GM12872 (cell line): ENCODE data around the gene GPR83.

Source experiments
- TF ChIP-seq, protein P1 (sequence below): IDR thresholded peaks from 3 replicates; pipeline ENCODE4 v1.5.1; 2011; ENCODE audit warnings: low read depth, mild to moderate bottlenecking, low read length, moderate library complexity; ENCODE audit not compliant: insufficient read depth

Gene GPR83

DNA sequence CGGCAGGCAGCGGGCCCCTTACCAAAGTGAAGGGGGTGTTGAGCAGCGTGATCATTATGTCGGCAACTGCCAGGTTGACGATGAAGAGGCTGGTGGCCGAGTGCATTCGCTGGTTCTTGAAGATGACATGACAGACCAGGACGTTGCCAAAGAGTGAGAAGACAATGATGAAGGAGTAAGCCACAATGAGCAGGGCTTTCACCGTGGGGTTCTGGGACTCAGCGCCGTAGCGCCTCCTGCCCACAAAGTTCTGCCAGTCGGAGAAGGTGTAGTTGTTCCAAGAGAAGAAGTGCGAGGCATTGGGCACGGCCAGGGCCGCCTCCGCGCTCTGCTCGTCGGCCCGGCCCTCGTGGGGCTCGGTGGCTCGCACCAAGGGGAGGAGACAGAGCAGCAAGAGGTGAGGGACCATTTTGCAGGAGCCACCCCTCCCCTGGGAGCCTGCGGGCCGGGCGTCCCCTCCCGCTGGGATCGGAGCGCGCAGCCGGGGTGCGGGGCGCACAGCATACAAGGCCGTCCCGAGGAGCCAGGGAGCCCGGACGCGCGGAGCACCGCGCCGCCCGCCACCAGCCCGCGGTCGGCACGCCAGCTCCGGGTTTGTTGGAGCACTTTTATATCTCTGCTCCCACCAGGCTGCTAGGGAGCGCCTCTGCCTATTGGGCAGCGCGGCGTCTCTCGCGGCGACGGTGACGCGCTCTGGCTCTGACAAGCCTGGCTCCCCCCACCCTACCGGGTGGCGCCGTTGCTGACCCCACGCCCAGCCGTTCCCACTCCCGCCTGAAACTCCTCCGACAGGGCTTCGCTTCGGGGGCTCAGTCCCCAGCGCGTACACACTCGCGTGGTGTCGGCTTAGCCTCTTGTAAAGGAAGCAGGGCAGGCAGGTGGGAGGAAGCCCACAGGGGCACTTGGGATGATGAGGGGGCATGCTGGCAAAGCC is at the start of gene GPR83:
TSS of gene GPR83 (minus strand) at position 581 of the 934 bp plus-strand sequence. CDS start at position 409, 172 bp downstream.
- TF ChIP-seq, protein P1, sequence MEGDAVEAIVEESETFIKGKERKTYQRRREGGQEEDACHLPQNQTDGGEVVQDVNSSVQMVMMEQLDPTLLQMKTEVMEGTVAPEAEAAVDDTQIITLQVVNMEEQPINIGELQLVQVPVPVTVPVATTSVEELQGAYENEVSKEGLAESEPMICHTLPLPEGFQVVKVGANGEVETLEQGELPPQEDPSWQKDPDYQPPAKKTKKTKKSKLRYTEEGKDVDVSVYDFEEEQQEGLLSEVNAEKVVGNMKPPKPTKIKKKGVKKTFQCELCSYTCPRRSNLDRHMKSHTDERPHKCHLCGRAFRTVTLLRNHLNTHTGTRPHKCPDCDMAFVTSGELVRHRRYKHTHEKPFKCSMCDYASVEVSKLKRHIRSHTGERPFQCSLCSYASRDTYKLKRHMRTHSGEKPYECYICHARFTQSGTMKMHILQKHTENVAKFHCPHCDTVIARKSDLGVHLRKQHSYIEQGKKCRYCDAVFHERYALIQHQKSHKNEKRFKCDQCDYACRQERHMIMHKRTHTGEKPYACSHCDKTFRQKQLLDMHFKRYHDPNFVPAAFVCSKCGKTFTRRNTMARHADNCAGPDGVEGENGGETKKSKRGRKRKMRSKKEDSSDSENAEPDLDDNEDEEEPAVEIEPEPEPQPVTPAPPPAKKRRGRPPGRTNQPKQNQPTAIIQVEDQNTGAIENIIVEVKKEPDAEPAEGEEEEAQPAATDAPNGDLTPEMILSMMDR, result no peak

DNA sequence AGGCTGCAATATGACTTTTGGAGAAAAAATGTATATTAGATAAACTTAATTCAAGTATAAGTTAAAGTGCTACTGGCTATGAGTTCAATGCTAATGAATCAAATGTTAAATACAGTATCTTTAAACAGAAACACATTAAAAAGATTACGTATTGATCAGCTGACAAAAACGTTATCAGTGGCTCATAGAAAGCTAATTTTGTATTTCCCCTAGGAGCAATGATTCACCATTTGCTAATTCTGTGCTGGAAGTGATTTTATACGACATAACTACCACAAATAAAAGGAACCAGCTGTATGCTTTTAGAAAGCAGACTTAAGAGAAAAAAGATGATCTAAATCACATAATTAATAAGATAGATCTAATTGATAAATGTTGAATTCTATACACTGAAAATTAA is 48.8 kb upstream of the GPR83 start:
- TF ChIP-seq, protein P1, result no peak

DNA sequence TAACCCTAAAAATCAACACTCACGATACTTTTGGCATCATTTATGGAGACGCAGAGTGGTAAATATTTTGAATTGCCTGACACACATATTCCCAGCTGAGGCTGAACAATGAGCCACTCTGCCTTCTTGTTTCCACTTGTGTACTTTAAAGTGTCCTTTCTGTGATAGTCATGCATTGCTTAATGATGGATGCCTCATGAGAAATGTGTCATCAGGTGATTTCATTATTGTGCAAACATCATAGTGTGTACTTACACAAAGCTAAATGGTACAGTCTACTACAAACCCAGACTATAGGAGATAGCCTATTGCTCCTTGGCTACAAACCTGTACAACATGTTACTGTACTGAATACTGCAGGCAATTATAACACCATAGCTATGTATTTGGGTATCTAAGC is 48.2 kb upstream of the GPR83 start:
- TF ChIP-seq, protein P1, result no peak

DNA sequence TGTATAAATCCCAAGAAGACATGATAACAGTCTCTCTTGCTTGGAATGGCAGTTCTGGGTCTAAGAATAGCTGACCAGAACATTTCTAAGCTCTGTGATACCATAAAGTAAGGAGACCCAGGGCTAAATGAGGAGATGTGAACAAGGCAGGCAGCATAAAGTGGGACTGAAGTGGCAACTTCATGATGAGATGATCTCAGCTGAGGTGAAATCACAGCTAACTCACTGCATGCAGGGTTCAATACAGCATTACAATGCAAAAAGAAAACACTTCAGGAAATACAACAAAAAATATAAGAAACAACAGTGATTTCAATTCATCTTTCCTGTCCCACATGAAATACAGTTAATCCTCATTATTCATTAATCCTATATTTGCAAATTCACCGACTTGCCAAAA is 47.8 kb upstream of the GPR83 start:
- TF ChIP-seq, protein P1, result no peak

DNA sequence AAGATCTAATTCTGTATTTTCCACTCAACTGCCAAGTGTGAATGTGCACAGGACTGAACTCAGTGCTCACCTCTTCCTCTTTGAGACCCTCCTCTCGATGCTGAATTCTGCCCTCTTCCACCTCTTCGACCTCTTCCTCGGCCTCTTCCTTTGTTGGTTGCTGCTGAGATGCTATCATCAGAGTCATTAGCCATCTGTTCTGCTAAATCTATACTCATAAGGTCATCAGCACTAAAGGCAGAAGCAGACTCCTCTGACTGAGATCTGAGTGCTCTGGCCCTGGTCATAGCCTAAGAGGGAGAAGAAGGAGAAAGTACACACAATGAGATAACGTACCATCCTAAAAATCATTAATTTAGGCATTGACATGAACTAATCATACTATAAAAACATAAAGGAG is 45.9 kb upstream of the GPR83 start:
- TF ChIP-seq, protein P1, result no peak

DNA sequence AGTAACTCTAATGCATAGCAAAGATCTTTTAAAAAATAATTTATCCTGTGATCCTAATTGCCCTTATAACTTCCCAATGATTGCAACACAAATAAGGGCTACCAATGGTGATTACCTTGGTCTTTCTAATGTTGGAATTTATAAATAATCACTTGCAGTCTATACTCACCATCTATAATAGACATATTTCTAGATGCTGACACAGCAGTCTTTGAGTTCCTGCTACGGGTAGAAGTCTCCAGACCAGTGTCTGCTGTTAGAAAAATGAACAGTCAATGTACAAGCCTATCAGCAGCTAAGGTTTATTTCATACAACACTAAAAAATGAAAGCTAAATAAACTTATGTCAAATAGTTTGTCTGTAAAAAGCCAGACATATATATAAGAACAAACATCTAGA is 44.4 kb upstream of the GPR83 start:
- TF ChIP-seq, protein P1, result no peak

GRCh38 chr11:94433049-94433448 is 31.8 kb upstream of the GPR83 start:
- TF ChIP-seq, protein P1, result no peak
